ENCODE results near the gene CASZ1. TPM values are rescaled to one million over a fixed set of nuclear protein-coding genes. Genes with fewer than 3 reads are reported as not detected.

Gene CASZ1
- total RNA-seq, 1 donor from 2014 or later, result 4.0 TPM

GRCh38 chr1:10634075-10634427 is 162.4 kb downstream of the CASZ1 start:
- Histone ChIP-seq H3K9me3 (ENCODE audit: insufficient read depth, low read depth, low read length) (no peaks in the 10 kb centered on the region), H3K4me1 (ENCODE audit: insufficient read depth, low read length) (peaks cover 3% of the 10 kb centered on the region), H3K9ac (ENCODE audit: low read length) (no peak overlapping the region), H3K4me3 (ENCODE audit: insufficient read depth, low read depth, low read length) (no peak overlapping the region), H4K20me1 (ENCODE audit: insufficient read depth, low read length) (no peaks in the 10 kb centered on the region), H3K27me3 (ENCODE audit: insufficient read depth, low read length) (peaks cover 5% of the 10 kb centered on the region), H3K36me3 (ENCODE audit: insufficient read depth, low read length) (no peaks in the 10 kb centered on the region), H2AFZ (ENCODE audit: low read depth, low read length) (no peak overlapping the region), H3K4me2 (ENCODE audit: low read length) (no peak overlapping the region), H3K27ac (ENCODE audit: low read depth, low read length) (no peak overlapping the region), H3K79me2 (ENCODE audit: insufficient read depth, low read length) (no peaks in the 10 kb centered on the region)
- Mint-ChIP-seq H3K36me3 (ENCODE audit: low read depth, unreplicated experiment) (peaks cover 2% of the 10 kb centered on the region), H3K27ac (ENCODE audit: unreplicated experiment) (no peak overlapping the region), H3K4me3 (ENCODE audit: unreplicated experiment) (no peak overlapping the region), H3K27me3 (ENCODE audit: low read depth, unreplicated experiment) (no peaks in the 10 kb centered on the region), H3K9me3 (ENCODE audit: unreplicated experiment) (no peaks in the 10 kb centered on the region), H3K4me1 (ENCODE audit: low read depth, unreplicated experiment) (no peaks in the 10 kb centered on the region)
- no peak for TF ChIP-seq EZH2 (IDR thresholded peaks at IDR 0.05; ENCODE audit: insufficient read depth, low read length)
- TF ChIP-seq CTCF (IDR thresholded peaks at IDR 0.05; ENCODE audit: insufficient read depth, low read depth, low read length), result no peak
- no peak for DNase-seq (ENCODE audit: low read depth)
- no peak for FAIRE-seq

GRCh38 chr1:10633416-10633815 is 163.0 kb downstream of the CASZ1 start:
- Histone ChIP-seq H3K79me2 (ENCODE audit: insufficient read depth, low read length) (no peaks in the 10 kb centered on the region), H3K4me3 (ENCODE audit: insufficient read depth, low read depth, low read length) (no peak overlapping the region), H4K20me1 (ENCODE audit: insufficient read depth, low read length) (no peaks in the 10 kb centered on the region), H3K27me3 (ENCODE audit: insufficient read depth, low read length) (peaks cover 5% of the 10 kb centered on the region), H3K4me2 (ENCODE audit: low read length) (no peak overlapping the region), H2AFZ (ENCODE audit: low read depth, low read length) (no peak overlapping the region), H3K36me3 (ENCODE audit: insufficient read depth, low read length) (no peaks in the 10 kb centered on the region), H3K4me1 (ENCODE audit: insufficient read depth, low read length) (peaks cover 3% of the 10 kb centered on the region), H3K9ac (ENCODE audit: low read length) (no peak overlapping the region), H3K27ac (ENCODE audit: low read depth, low read length) (no peak overlapping the region), H3K9me3 (ENCODE audit: insufficient read depth, low read depth, low read length) (no peaks in the 10 kb centered on the region)
- DNase-seq (ENCODE audit: low read depth), result no peak
- TF ChIP-seq EZH2 (IDR thresholded peaks at IDR 0.05; ENCODE audit: insufficient read depth, low read length) (no peak), CTCF (IDR thresholded peaks at IDR 0.05; ENCODE audit: insufficient read depth, low read depth, low read length) (no peak)
- no peak overlapping the region for H3K27ac Mint-ChIP-seq (ENCODE audit: unreplicated experiment)
- peaks cover 2% of the 10 kb centered on the region for H3K36me3 Mint-ChIP-seq (ENCODE audit: low read depth, unreplicated experiment)
- H3K4me1 Mint-ChIP-seq (ENCODE audit: low read depth, unreplicated experiment), result no peaks in the 10 kb centered on the region
- H3K4me3 Mint-ChIP-seq (ENCODE audit: unreplicated experiment), result no peak overlapping the region
- H3K9me3 Mint-ChIP-seq (ENCODE audit: unreplicated experiment), result no peaks in the 10 kb centered on the region
- no peaks in the 10 kb centered on the region for H3K27me3 Mint-ChIP-seq (ENCODE audit: low read depth, unreplicated experiment)
- FAIRE-seq, result no peak

GRCh38 chr1:10632691-10633090 is 163.8 kb downstream of the CASZ1 start:
- no peak for FAIRE-seq
- H3K27ac Mint-ChIP-seq (ENCODE audit: unreplicated experiment), result no peak overlapping the region
- H3K27me3 ChIP-seq (ENCODE audit: insufficient read depth, low read length), result peaks cover 2% of the 10 kb centered on the region
- H3K79me2 ChIP-seq (ENCODE audit: insufficient read depth, low read length), result no peaks in the 10 kb centered on the region
- H3K9me3 Mint-ChIP-seq (ENCODE audit: unreplicated experiment), result no peaks in the 10 kb centered on the region
- peaks cover 3% of the 10 kb centered on the region for H3K4me1 ChIP-seq (ENCODE audit: insufficient read depth, low read length)
- no peak for TF ChIP-seq EZH2 (IDR thresholded peaks at IDR 0.05; ENCODE audit: insufficient read depth, low read length)
- no peak for TF ChIP-seq CTCF (IDR thresholded peaks at IDR 0.05; ENCODE audit: insufficient read depth, low read depth, low read length)
- H3K9me3 ChIP-seq (ENCODE audit: insufficient read depth, low read depth, low read length), result no peaks in the 10 kb centered on the region
- no peak for DNase-seq (ENCODE audit: low read depth)
- no peak overlapping the region for H3K4me3 ChIP-seq (ENCODE audit: insufficient read depth, low read depth, low read length)
- no peak overlapping the region for H3K4me2 ChIP-seq (ENCODE audit: low read length)
- H3K9ac ChIP-seq (ENCODE audit: low read length), result no peak overlapping the region
- H4K20me1 ChIP-seq (ENCODE audit: insufficient read depth, low read length), result no peaks in the 10 kb centered on the region
- H2AFZ ChIP-seq (ENCODE audit: low read depth, low read length), result no peak overlapping the region
- peaks cover 5% of the 10 kb centered on the region for H3K36me3 Mint-ChIP-seq (ENCODE audit: low read depth, unreplicated experiment)
- no peak overlapping the region for H3K27ac ChIP-seq (ENCODE audit: low read depth, low read length)
- no peaks in the 10 kb centered on the region for H3K36me3 ChIP-seq (ENCODE audit: insufficient read depth, low read length)
- H3K27me3 Mint-ChIP-seq (ENCODE audit: low read depth, unreplicated experiment), result no peaks in the 10 kb centered on the region
- no peak overlapping the region for H3K4me3 Mint-ChIP-seq (ENCODE audit: unreplicated experiment)
- no peaks in the 10 kb centered on the region for H3K4me1 Mint-ChIP-seq (ENCODE audit: low read depth, unreplicated experiment)
